Stimulated activated CD8-positive, alpha-beta memory T cell treated with anti-CD3 and anti-CD28 coated beads, Interleukin-15, amount 100 ng/mL, for 48 hours (primary cell): ENCODE measurements around the gene SLC8A1.
"Not testable (repeated sequence)": the region's sequence is repeated elsewhere in the genome, so short reads cannot be mapped to it uniquely, and the experiment has no call there.

Experiments
- DNase-seq, 2 donors: peaks; one replicate each; pipeline ENCODE4 v3.0.0-alpha.2; 2020; ENCODE audit warnings: low read depth in 2 of 2

Gene SLC8A1

DNA sequence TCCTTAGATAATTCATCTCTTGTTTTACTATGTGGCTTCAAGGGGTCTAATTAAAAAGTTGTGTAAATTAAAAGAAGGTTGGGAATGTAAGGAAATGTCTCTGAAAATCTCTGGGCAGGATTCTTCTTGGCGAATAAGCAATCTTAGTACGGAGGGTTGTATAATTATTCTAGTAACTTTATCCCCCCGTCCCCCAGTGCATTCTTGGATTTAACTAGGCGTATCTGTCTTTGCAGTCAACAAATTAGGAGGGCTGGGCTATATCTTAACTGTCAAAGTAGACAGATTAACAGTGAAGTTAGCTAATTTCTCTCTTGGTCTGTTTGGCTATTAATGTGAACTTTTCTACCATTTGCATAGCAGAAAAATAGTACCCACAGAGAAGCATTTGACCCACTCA is 343.0 kb downstream of the SLC8A1 start:
- no peak for DNase-seq

DNA sequence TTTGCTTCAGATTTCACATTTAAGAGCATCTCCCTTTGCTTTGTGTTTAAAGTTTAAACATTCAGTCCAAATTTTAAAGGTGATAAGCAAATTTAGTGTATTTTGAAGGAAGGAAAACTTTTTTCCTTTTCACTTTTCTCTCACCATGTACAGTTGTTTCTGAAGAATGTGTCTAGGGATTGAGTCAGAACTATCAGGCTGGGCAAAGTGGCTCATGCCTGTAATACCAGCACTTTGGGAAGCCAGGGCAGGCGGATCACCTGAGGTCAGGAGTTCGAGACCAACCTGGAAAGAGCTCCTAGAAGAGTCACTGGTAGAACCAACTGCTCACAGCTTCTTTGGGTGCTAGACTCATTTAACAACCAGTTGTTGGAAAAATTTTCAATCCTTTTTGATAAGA is 345.8 kb downstream of the SLC8A1 start:
- DNase-seq = no peak

DNA sequence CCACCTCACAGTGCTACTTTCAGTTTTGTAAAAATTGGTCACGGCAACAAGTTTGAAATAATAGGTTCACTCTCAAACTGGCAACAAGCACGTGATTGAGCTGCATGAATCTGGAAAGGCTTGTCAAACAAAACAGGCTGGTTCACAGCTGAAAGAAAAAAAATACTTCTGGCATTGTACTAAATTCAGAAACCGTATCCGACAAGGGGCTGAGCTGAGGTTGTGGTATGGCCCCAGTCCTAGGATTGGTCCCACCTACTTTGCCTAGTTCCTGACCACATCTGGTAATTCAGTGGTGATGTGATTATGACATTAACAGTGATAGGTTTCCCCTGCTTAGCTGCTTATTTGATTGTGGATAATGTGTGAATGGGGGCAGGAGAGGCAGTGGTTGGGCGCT is 346.3 kb downstream of the SLC8A1 start:
- DNase-seq = no peak

DNA sequence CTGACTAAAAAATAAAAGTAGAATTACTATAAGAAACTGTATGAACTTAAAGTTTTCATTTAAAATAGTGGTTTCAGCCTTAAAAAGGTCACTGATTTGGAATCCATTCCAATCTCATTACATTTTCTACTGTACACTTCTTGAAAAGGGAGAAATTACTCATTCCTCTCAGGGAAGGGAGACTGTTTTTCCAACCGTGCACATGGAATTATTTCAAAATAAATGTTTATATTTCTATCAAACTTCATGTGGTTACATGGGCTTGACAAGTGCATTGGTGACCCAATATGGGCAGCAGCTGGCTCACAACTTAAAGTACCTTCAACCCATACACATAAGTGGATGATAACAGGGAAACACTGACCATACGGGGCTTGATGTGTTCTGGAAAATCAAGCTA is 348.3 kb downstream of the SLC8A1 start:
- no peak for DNase-seq

DNA sequence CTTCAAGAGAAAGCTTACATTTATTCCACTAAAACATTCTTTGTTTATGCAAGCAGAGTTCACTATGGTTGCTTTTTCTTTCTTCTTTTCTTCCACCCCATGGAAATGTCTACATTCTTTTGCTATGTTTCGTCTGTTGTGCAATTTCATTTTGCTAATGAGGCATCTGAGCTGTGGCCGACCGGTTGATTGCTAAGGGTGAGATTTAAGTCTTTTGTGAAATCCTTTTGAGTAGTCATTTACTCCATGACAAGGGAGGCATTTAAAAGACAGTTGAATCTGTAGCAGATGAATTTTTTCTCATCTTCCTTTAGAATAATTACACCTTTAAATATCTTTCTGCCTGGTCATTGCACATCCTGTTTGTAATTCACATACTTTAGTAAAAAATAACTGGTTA is 348.7 kb downstream of the SLC8A1 start:
- no peak for DNase-seq

DNA sequence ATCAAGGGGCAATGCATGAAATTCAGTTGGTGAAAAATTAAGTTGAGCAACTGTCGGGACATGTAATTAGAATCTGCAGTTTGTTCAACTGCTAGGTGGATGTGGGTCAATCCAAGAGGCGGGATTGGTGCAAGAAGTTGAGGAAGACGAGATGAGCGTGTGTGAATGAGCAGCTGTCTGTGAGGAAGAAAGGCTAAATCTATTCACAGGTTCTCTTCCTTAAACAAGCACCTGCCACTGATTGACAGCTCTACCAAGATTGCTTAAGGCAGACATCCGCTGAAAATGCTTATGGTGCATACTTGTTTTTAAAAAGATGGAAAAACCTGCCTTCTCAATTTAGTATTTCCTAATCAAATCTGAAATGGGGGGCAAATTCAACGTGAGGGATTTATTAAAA is 349.4 kb downstream of the SLC8A1 start:
- no peak for DNase-seq

DNA sequence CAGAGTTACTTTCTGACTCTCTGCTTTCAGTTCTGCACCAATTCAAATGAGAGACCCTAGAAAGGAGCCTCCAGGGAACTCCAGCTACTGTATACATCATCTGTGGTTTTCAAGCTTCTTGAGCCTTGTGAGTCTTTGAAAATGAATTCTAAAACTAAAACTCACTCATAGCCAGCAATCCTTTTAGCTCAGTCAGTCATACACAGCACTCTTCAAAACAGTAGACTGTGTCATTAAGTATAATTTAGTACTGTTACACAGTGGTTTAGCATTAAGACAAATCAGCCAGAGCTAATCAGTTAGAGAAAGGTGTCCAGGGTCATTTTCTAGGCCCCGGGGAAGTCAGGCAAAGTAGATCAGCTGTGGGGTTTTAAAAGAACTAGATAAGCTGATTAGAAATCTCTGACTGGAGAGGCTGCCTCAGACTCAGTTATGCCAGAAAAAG is 350.7 kb downstream of the SLC8A1 start:
- DNase-seq = no peak

DNA sequence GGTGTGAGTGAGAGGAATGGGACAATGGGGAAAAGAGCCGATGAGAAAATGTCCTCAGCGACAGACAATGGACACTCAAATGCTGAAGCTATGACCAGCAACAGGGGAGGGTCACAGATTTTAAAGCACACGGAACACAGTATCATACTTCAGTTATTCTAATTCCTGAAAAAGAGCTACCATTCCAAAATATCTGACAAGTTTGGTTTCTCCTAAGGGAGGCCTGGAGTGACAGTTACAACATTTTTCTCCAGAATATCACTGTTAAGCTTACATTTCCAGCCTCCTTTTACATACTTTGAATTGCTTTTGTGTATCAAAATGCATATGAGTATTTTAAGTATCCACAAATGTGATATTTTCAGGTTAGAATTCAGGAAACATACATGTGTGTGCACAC is 351.2 kb downstream of the SLC8A1 start:
- no peak for DNase-seq

DNA sequence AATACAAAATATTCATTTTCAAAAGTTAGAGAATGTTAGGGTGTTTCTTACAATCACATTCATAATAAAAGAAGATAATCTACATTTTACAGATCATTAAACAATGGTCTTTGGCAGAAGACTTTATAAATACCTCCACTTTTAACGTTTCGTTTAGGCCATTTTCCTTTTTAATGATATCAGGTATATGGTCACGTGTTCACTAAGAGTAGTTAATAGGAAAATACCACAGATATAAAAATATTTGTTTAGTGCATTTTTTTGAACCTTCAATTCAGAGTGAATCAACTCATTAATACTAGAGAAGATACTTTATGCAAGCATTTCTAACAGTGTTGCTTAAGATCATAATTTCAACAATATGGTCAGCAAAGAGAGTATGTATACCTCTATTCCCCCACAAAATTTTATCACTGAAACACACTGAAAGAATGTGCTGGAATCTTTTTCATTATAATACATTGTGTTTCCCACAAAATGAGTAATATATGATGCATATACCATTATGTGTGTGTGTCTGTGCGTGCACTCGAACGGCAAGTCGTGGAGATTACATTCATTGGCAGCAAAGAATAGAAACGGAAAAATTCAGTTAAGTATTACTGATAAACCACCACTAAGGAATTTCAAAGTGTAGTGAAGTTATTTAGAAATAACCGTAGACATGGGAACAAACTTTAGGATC is 353.0 kb downstream of the SLC8A1 start:
- DNase-seq = no peak

DNA sequence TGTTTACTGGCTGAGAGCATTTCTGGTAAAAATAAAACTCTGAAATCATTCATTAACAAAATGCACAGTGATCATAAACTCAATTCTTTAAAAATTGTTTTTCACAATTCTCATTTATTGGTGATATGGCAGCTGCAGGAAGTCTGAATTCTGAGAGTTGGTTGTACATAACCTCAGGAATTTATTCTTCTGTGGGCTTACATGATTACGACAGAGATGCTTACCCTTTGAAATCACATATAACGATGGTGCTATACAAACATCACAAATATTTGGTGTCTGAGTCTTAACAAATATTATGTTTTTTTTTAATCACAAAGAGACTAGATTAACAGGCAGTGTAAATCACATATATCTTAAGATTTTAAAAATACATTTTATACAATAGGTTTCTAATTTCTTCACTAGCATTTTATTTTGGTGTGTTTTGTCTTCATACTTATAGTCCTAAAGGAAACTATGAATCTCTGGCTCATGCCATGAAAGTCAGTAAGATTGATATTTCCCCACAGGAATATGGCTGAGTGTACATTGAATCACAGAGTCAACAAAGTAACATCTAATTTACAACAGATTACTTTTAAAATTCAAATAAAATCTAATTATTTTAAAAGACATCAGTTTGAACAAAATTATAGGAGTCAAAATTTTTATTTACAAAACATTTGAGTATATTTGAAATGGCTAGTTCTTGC is 354.1 kb downstream of the SLC8A1 start:
- DNase-seq = no peak

DNA sequence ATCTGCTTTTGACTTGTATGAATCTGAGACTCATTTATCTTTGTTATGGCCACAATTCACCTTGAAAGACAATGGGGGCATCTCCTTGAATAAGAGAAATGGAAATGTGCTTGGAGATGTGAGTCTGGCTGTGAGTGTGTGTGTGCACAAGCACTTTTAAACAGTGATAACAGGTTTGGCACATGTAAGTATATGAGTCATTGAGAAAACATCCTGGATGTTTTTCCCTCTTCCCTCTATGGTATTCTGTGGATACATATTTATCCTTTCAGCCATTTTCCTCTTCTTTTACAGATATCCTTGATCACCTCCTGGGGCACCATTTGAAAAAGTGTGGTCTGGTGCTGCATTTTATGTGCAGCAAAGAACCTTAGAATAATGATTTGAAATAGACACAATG is 355.5 kb downstream of the SLC8A1 start:
- DNase-seq = no peak

DNA sequence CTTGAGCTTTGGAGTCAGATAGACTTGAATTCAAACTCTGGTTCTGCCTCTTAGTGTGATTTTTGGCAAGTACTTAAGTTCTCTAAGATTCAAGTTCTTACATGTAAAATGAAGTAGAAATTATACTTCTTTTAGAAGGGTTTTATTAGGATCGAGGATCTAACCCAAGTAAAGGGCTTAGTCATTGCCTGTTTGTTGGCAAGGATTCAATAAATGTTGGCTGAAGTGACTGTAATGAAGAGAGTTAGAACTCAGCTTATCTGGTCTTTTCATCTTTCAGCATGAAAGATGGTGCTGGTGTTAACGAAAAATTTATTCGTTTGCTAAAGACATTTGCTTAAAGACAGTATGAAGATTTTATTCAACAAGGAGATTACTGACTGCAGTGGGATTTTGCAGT is 356.9 kb downstream of the SLC8A1 start:
- DNase-seq = no peak

DNA sequence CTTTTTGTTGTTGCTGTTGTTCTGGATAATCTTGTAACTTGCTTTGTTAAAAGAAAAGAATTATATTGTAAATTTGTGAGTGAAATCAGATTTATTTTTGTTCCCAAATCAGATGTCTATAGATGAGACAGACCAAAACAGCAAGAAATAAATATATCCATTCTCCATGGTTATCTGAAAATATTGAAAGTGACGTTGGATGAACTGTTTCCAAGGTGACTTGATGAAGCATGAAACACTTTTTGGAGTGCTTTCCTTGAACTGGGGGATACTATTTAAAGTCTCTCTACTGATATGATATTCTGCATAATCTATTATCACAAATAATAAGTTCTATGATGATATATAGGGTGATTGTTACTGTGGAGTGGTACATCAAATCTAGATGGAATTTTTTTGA is 357.4 kb downstream of the SLC8A1 start:
- DNase-seq = no peak

DNA sequence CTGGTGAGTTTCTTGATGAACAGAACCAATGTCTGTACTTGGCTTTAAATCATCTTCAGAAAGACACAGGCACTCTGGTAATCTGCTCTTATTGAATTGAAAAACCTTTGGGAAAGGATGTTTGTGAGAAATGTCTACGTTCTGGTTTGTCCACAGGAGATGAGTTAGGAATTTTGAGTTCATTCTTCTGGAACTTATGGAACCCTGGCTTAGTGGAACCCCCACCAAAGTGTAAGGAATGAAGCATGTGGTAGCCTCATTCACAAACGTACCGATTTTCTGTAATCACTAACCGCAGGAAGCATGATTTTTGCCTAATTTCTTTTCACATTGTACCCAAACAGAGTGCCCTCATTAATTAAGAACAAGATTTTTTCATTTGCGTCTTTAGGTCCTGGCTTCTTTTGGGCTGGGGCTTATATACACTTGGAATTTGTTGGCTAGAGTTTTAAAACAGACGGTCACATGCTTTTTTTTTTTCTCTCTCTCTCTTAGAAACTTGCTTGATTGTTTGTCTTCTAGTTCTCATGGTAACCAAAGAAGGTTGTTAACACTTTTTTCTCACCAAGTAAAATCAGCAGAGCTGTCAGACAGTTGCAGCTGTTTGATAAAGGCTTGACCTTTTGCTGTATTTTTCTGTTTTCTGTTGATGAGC is 358.7 kb downstream of the SLC8A1 start:
- no peak for DNase-seq

DNA sequence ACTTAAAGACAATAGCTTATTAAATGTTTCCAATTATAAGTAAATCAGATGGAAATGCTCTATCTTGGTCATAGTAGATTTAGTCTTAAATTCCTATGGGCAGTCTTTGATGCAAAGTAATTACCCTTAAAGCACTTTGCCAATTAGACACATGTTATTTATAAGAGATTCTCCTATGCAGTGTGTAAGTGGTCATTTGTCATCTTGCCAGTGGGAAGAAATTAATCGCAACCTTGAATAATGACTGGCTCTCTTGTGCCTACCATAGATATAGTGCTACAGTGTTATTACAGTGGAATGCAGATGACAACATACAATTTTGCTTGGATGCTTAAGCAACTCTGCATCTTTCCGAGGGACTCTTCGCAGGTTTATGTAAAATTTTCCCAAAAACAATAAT is 361.8 kb downstream of the SLC8A1 start:
- DNase-seq = no peak

DNA sequence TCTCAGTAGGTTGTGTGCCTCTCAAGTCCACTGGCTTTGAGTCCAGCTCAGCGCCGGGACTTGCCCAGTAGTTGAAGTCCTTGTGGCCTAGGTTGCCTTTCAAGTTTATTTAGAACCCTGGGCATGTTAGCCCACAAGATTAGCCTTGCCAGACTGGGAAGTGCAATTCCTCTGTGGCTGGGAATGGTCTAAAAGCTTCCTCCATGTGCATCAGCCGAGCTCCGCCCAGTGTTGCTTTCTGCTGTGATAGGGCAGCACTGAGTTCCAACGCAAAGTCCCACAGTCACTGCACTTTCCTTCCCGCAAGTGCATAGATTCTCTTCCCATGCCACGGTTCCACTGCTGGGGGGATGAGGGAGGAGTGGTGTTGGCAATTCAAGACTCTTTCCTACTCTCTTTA is 364.0 kb downstream of the SLC8A1 start:
- DNase-seq = no peak

DNA sequence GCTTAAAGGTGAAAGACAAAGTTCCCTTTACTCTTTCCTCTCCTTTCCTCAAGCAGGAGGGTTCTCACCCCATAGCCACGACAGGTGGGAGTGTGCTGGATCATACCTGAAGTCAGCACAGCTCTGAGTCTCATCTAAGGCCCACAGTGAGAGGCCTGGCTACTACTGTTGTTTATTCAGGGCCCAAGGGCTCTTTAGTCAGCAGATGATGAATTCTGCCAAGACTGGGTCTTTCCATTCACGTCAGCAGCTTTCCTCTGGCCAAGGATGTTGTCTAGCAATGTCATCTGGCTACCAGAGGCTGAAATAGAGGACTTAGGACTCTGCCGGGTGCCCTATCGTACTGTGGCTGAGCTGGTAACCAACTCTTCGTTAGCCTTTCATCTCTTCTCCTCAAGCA is 364.5 kb downstream of the SLC8A1 start:
- no peak for DNase-seq

DNA sequence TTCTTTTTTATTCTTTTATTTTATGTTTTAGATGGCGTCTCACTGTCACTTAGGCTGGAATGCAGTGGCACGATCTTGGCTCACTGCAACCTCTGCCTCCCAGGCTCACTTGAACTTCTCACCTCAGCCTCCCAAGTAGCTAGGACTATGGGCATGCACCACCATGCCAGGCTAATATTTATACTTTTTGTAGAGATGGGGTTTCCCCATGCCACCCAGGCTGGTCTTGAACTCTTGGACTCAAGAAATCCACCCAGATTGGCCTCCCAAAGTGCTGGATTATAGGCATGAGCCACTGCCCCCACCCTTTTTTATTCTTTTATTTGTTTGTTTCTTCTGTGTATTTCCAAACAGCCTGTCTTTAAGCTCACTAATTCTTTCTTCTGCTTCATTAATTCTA is 366.1 kb downstream of the SLC8A1 start:
- no peak for DNase-seq

DNA sequence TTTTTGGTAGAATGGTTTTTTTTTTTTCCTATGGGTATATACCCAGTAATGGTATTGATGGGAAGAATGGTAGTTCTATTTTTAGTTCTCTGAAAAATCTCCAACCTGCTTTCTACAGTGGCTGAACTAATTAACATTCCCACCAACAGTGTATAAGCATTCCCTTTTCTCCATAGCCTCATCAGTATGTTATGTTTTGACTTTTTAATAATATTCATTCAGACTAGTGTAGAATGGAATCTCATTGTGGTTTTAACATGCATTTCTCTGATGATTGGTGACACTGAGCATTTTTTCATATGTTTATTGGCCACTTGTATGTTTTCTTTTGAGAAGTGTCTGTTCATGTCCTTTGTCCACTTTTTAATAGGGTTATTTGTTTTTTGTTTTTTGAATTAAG is 378.6 kb downstream of the SLC8A1 start:
- DNase-seq = not testable (repeated sequence)

DNA sequence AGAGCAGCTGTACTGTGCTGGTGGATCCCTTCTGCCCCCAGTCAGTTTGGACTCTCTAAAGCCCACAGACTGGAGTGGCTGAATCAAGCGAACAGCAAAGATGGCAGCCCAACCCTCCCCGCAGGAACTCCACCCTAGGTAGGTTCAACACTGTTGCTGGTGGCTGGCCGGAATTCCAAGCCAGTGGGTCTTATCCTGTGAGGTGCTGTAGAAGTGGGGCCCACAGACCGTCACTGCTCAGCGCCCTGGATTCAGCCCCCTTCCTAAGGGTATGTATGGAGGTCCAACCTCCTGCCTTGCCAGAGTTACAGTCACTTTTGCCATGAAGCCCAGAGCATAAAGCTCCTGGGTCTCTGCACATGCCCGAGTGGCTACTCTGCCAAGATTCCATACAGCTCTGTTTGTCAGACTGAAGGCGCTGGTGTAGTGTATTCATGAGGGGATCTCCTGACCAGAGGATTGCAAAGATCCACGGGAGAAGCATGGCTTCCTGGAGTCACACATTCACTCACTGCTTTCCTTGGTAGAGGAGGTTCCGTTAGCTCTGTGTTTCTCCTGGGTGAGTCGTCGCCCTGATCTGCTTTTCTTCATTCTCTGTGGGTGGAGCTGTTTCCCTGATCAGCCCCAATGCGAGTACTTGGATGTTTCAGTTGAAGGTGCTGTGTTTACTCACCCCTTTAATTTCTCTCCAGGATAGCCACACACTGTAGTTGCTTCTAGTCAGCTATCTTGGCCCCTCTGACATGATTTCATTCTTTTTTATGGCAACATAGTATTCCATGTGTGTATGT is 379.3 kb downstream of the SLC8A1 start:
- no peak for DNase-seq

DNA sequence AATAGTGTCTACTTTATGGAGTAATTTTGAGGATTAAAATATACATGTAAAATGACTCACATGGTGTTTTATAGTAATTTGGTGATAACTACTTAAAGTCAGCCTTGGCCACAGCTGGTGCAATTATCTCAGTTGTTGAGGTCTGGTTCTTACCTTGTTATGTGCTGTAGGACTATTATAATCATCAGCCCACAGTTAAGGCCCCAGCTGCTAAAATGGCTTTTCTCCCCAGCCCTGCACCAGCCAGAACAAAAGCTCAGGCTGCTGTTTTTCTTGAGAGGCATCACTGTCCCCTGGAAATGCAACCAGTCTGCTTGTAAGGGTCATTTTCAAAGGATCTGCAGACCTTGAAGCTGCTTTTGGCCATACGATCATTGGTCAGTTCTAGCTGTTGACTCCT is 389.5 kb downstream of the SLC8A1 start:
- no peak for DNase-seq

DNA sequence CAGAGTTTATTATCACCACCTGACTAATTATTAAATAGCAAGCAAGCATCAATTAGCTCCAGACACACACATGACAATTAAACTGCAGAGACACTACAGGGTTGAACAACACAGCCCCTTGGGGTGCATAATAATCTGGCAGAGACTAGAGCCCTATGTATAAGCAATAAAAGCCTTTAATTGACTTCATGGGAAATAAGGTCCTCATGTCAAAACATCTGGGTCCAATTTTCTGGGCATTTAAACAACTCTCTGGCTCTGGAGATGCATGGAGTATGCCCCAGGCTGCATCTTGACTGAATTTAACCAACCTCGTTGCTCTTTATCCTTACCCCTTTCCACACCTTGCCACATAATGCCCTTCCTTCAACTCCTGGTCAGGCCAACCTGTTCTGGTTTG is 402.1 kb downstream of the SLC8A1 start:
- no peak for DNase-seq
